ENCODE measurements around the gene CDH4.

The CDH4 gene

GRCh38 chr20:61791995-61792394 is 539.9 kb downstream of the CDH4 start:
- DNase-seq (ENCODE audit: low read depth in 2 of 2), result no peak
- no peak overlapping the region for H3K4me3 ChIP-seq (replicated peaks in 1 of 2; ENCODE audit: low read depth in 2 of 2, low read length in 2 of 2)
- TF ChIP-seq, protein P1, sequence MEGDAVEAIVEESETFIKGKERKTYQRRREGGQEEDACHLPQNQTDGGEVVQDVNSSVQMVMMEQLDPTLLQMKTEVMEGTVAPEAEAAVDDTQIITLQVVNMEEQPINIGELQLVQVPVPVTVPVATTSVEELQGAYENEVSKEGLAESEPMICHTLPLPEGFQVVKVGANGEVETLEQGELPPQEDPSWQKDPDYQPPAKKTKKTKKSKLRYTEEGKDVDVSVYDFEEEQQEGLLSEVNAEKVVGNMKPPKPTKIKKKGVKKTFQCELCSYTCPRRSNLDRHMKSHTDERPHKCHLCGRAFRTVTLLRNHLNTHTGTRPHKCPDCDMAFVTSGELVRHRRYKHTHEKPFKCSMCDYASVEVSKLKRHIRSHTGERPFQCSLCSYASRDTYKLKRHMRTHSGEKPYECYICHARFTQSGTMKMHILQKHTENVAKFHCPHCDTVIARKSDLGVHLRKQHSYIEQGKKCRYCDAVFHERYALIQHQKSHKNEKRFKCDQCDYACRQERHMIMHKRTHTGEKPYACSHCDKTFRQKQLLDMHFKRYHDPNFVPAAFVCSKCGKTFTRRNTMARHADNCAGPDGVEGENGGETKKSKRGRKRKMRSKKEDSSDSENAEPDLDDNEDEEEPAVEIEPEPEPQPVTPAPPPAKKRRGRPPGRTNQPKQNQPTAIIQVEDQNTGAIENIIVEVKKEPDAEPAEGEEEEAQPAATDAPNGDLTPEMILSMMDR (IDR thresholded peaks at IDR 0.05; ENCODE audit: low read depth, low read length), result no peak

DNA sequence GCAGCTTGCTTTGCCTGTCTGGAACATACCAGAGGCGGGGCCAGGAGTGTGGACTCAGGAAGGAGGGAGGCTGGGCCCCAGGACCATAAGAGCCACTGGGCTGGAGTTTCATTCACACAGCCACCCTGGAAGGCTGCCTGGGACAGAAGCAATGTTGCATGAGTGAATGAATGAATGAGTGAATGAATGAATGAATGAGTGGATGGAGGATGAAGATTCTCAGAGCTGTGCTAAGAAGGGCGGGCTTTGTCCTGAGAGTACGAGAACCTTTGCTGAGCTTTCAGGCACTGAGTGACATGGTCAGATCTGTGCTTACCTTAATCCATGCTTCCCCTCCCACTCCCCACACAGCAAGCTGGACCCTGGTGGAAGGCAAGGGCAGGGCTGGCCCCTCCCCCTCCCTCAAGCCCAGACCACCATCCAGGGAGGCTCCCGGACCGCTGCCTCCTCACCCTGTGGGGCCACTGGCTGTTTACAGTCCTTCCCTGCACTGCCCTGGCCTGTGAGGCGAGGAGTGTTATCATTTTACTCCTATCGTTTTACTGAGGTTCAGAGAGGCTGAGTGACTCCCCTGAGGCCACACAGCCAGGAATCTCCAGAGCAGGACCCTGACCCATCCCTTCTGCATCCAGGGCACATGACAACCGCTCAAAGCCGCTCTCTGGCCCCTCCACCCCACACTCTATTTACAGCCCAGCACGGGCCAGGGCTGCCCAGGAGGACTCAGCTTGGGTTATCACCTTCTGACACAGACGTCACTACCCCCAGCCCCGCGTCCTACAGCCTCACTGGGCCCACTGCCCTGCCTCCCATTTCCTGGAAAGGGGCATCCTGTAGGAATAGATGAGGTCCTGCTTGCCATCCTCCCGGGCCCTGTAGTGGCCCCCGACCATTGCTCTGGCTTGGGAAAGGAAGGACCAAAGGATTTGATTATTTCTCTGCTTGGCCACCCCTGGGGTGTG is 543.9 kb downstream of the CDH4 start:
- no peak overlapping the region for H3K4me3 ChIP-seq (replicated peaks in 1 of 2; ENCODE audit: low read depth in 2 of 2, low read length in 2 of 2)
- TF ChIP-seq, protein P1 (IDR thresholded peaks at IDR 0.05; ENCODE audit: low read depth, low read length), result no peak
- no peak for DNase-seq (ENCODE audit: low read depth in 2 of 2)

GRCh38 chr20:61796738-61797137 is 544.7 kb downstream of the CDH4 start:
- no peak overlapping the region for H3K4me3 ChIP-seq (replicated peaks in 1 of 2; ENCODE audit: low read depth in 2 of 2, low read length in 2 of 2)
- DNase-seq (ENCODE audit: low read depth in 2 of 2), result no peak
- TF ChIP-seq, protein P1 (IDR thresholded peaks at IDR 0.05; ENCODE audit: low read depth, low read length), result no peak

DNA sequence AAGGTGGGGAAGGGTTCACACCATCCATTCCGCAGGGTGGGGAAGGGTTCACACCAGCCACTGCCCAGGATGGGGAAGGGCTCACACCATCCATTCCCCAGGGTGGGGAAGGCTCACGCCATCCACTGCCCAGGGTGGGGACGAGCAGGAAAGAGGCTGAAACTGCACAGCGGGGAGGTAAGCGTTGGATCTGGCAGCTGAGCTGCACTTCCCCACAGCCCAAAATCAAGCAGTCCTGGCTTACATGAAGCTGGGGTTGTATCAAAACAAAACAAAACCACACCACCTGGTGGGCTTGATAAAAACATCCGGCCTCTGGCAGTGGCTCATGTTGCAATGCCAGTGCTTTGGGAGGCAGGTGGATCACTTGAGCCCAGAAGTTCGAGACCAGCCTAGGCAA is 545.1 kb downstream of the CDH4 start:
- TF ChIP-seq, protein P1 (IDR thresholded peaks at IDR 0.05; ENCODE audit: low read depth, low read length), result no peak
- no peak for DNase-seq (ENCODE audit: low read depth in 2 of 2)
- H3K4me3 ChIP-seq (replicated peaks in 1 of 2; ENCODE audit: low read depth in 2 of 2, low read length in 2 of 2), result no peak overlapping the region

DNA sequence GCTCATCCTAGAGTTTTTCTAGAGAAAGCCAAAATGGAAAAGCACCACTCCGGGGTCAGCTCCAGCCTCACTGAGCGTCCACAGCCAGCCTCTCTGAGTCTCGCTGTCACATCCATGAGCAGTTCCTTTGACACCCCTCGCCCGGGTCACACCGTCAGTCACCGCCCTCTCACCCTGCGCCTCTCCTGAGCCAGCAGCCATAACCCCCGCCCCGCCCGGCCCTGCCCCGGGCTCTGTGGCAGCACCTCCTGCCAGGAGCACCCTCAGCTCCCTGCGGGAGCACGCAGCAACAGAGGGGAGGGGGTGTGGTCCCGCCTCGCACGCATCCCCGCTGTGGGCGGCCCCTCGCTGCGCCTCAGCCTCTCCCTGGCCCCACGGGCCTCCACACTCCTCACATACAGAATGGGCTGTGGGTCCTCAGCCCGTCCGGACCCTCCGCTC is 545.9 kb downstream of the CDH4 start:
- TF ChIP-seq, protein P1 (IDR thresholded peaks at IDR 0.05; ENCODE audit: low read depth, low read length), result no peak
- H3K4me3 ChIP-seq (replicated peaks in 1 of 2; ENCODE audit: low read depth in 2 of 2, low read length in 2 of 2), result no peak overlapping the region
- DNase-seq (ENCODE audit: low read depth in 2 of 2), result no peak

GRCh38 chr20:61798632-61799031 is 546.6 kb downstream of the CDH4 start:
- TF ChIP-seq, protein P1 (IDR thresholded peaks at IDR 0.05; ENCODE audit: low read depth, low read length), result no peak
- H3K4me3 ChIP-seq (replicated peaks in 1 of 2; ENCODE audit: low read depth in 2 of 2, low read length in 2 of 2), result no peak overlapping the region
- DNase-seq (ENCODE audit: low read depth in 2 of 2), result no peak
